Subcutaneous preadipocyte (primary cell): ENCODE results near the gene HEBP1. TPM values are rescaled to one million over a fixed set of nuclear protein-coding genes. Genes with fewer than 3 reads are reported as not detected.

Source experiments
- small RNA-seq: library from RNA; depleted of rRNA; stranded (forward); fragments of <200 nt; gene quantifications from one replicate; pipeline ENCODE3, GENCODE V24; 2012
- total RNA-seq: library from RNA; depleted of rRNA; stranded (reverse); fragments of >200 nt; gene quantifications from 2 replicates; pipeline ENCODE4 v1.2.3, GENCODE V29; 2012

The HEBP1 gene, protein sequence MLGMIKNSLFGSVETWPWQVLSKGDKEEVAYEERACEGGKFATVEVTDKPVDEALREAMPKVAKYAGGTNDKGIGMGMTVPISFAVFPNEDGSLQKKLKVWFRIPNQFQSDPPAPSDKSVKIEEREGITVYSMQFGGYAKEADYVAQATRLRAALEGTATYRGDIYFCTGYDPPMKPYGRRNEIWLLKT
- total RNA-seq = 14.3 and 14.7 TPM in 2 replicates

DNA sequence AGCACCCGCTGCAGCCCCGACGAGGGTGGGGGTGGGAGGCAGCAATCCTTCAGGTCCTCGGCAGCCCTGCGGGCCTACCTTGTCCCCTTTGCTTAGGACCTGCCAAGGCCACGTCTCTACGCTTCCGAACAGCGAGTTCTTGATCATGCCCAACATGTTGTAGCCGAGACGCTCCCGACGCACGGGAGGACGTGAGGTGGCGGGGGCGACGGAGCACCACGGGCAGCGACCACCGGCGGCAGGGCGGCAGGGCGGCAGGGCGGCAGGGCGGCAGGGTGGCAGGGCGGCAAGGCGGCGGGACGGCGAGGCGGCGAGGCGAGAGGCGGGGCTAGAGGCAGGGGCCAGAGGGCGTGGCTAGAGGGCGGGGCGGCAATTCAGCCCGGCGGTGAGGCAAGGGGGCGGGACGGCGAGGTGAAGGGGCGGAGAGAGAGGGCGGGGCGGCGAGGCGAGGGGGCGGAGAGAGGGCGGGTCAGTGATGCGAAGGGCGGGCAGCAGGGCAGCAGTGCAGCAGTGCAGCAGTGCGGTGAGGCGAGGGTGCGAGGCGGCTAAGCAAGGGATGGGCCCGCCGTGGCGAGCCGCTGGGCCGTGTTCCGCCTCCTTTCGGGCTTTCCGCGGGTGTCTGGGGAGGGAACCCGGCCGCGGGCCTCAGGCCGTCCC lies at the start of gene HEBP1:
HEBP1 (minus strand) TSS at position 307 of the 657 bp plus-strand sequence; CDS start at position 156, 151 bp downstream.

DNA sequence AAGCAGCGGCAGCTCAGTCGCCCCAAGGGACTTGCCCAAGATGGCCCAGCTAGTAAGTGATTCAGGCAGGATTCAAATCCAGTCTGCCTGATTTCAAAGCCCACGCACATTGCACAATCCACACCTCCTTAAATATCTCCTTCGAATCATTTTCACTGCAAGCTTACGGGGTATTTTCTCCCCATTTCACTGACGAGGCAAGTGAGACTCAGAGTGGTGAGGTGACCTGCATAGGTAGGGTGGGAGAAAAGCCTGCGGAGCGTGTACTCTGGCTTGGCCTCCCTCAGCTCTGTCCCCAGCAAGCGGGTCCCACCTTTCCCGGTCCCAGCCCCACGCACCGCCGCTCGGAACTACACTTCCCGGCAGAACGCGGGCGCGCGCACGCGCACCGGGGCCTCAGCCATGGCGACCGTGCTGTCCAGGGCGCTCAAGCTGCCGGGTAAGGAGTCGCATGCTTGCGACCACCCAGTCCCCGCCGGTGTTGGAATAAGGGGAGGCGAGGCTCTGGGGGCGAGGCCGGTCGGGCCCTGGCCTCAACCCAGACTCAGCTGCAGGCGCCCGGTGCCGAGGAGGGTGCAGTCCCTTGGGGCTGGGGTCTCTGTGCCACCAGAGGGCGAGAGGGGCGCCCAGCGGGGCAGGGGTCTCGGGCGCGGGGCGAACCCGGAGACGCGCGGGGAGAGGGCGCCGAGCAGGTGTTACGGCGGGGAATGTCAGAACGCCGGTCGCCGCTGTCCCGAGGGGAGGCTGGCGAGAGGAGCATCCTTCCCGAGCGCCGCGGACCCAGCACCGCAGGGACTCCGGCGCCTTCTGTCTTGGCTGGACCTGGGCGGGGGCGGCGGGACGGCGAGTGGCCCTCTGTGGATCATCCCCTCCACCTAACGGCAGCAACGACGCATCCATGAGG lies 44.2 kb upstream of the HEBP1 start, which contains the start of gene FAM234B:
FAM234B (plus strand) TSS at position 380 of the 904 bp plus-strand sequence; CDS start at position 403, 23 bp downstream.

DNA sequence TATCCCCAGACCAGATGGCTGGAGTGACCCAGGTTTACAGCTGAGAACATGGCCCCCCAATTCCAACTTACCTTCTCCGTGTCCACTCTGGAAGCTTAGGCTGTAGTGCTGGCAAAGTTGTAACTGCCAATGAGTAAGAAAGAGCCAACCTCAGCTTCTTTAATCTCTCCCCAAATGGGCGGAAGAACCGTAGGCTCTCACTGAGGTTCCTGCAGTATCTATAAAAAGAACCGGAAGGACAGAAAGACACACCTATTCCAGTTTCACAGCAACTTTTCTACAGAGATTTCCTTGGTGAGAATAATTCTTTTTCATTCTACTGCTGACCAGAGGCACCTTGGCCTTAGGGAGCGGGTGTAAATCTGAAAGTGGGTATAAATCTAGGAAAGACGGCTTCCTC lies 48.0 kb downstream of the HEBP1 start, which contains the start of gene GPRC5D:
GPRC5D (minus strand) TSS at position 135 of the 400 bp plus-strand sequence. CDS start 1,786 bp downstream, outside the sequence.

Small RNA genes lying within 50 kb of the gene (small RNA-seq; reads per million reads assigned to genes)
- not detected for gene RF00604

Other genes starting within 250 kb of the HEBP1 start
- 5.1 and 5.5 TPM in 2 replicates for gene APOLD1, start 214.6 kb downstream of the HEBP1 start, total RNA-seq
- 55.1 and 60.6 TPM in 2 replicates for gene DDX47, start 186.9 kb downstream of the HEBP1 start, total RNA-seq
- 4.0 and 13.9 TPM in 2 replicates for gene GPRC5A, start 108.7 kb downstream of the HEBP1 start, total RNA-seq
- gene GPRC5D, start 48.1 kb downstream of the HEBP1 start, total RNA-seq = not detected in 2 replicates
- 11.3 and 11.4 TPM in 2 replicates for gene FAM234B, start 44.1 kb upstream of the HEBP1 start, total RNA-seq
- gene GSG1, start 103.4 kb upstream of the HEBP1 start, total RNA-seq = 1.6 and 2.9 TPM in 2 replicates
- 198 and 210 TPM in 2 replicates for gene EMP1, start 196.5 kb upstream of the HEBP1 start, total RNA-seq